NCI-H2107 (cell line): ENCODE measurements around the gene PAQR6.

ENCODE experiments used
- DNase-seq: peaks from one replicate; lab custom pipeline; 2025; lab: John Stamatoyannopoulos, UW

The PAQR6 gene, protein sequence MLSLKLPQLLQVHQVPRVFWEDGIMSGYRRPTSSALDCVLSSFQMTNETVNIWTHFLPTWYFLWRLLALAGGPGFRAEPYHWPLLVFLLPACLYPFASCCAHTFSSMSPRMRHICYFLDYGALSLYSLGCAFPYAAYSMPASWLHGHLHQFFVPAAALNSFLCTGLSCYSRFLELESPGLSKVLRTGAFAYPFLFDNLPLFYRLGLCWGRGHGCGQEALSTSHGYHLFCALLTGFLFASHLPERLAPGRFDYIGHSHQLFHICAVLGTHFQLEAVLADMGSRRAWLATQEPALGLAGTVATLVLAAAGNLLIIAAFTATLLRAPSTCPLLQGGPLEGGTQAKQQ

DNA sequence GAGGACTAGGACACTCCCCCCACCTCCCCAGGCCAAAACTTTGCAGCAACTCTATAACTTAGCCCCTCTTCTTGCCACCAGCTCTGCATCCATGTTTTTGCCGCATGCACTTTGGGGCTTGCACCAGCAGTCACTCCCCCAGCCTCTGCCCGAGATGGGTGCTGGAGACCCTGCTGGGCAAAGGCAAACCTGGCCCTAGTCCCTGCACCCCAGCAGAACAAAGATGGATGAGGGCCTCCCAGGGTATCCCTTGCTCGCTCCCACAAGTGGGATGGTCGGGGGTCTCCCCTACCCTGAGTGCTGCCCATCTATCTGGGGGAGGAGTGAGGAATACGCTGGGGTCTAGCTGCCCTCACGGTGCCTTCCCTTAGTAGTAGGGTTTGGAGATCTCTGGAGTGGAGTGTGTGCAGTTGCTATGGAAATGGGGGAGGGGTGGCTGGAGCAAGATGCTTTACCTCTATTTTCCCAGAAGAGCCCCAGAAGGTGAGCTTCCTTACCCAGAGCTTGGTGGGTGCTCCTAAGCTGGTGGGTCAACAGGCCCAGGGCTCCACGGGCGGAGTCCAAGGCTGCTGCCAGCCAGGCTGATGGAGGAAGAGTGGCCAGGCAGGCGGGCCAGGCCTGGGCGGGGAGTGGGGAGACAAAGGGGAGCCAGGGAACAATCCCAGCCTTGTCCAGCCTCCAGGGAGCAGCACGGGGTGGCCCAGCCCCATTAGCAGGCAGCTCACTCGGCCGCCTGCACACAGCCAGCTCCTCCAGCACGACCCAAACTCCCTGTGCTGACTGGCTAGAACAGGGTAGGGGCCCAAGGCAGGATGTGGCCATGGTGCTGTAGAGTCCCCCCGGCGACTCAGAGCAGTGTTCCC is at the start of gene PAQR6:
Gene PAQR6 (minus strand): TSS at position 597 of the 863 bp plus-strand sequence. CDS start 1,325 bp downstream, outside the sequence.
- DNase-seq = no peak

GRCh38 chr1:156295391-156295947 is 47.6 kb upstream of the PAQR6 start, which contains the start of gene GLMP:
Gene GLMP (minus strand): TSS chr1:156295679. CDS start chr1:156295645, 34 bp downstream.
- no peak for DNase-seq

DNA sequence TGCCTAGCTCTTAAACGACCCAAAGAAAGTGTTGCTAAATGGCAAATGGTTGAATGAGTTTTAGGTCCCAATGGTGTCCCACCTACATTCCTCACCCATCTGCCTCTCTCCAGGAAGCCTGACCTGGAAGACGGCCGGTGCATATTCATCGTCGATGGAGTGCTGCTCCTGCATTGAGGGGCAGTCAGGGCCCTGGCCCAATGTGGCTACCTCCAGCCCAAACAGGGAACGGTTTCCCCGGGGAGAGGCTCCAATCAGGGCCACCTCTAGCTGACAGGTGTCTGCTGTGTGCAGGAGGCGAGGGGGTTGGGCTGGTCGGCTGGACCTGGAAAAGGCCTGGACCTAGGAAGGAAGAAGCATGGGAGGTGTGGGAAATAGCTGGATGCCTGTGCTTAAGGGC is 46.0 kb upstream of the PAQR6 start:
- no peak for DNase-seq

DNA sequence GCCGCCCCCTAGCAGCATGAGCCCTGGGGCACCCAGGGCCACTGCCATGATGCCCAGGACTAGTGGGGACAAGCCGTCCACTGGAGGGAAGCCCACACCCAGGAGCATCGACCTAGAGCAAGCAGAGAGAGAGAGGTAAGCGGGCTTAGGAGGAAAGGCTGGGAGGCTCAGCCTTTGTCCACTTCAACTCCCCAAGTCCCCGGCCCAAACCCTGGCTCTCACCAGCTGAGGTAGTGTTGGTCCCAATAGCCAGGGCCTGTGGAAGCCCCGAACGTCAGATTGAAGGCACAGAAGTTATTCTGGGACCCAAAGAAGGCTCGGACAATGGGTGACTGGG is 45.2 kb upstream of the PAQR6 start:
- DNase-seq = no peak

DNA sequence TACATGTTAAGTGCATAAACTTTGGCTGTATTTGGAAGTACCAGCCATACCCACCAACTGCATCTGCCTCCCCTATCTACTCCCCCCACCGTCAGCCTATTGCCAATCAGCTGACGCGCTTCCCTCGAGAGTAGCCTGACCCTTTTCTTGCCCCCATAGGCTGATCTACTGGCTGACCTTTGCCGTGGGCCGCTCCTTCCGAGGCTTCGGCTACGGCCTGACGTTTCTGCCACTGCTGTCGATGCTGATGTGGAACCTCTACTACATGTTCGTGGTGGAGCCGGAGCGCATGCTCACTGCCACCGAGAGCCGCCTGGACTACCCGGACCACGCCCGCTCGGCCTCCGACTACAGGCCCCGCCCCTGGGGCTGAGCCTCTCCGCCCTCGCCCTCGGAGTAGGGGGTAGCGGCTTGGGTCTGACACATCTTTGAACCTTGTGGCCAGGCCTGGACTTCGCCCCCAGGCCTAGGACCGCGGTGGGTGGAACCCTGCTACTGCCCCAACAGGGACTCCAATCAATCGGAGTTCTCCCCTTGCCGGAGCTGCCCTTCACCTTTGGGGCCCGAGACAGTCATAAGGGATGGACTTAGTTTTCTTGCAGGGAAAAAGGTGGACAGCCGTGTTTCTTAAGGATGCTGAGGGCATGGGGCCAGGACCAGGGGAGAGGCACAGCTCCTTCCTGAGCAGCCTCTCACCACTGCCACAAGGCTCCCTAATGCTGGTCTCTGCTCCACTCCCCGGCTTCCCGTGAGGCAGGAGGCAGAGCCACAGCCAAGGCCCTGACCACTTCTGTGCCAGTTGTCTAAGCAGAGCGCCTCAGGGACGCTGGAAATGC is 43.6 kb upstream of the PAQR6 start:
- DNase-seq = no peak

GRCh38 chr1:156289857-156290256 is 42.0 kb upstream of the PAQR6 start:
- no peak for DNase-seq

- DNase-seq = no peak
These were observed 38.2 kb upstream of the PAQR6 start for GRCh38 chr1:156286061-156286460.

GRCh38 chr1:156285437-156285836 is 37.6 kb upstream of the PAQR6 start:
- DNase-seq = no peak

DNA sequence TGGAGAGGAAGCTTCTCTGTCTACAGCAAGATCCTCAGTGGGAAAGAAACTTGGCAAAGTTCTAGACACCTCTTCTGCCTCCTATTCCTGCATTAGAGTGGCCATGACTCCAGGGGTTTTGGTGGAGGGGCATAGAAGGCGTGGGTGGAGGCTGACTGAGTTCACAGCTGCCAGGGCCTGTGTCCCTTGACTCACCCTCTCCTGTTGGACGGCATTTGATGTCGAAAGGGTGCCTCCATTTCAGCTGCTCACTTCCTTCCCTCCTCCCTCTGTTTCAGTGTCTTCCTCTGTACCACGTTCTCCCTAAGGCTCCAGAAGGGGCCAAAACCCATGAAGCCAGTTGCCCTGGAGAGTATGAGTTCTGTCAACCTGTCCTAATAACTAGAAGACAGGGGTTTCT is 36.9 kb upstream of the PAQR6 start:
- no peak for DNase-seq

DNA sequence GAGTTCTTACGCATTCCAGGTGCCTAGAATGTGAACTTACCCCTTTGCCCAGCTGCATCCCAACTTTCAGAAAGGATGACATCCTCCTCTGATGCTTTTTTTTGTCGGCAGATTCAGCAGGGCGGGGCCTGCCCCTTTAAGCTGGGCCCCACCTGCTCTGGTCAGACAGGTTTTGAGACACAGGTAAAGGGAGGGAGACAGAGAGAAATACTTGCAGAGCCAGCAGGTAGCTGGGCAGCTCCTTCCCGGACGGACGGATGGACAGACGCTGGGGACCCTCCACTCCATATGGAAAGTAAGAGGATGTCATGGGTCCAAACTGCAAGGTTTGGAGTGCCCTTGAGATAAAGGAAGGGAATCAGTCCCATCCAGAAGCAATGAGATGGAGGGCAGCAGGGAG is 36.3 kb upstream of the PAQR6 start, which contains the start of gene TMEM79:
Gene TMEM79 (plus strand): TSS at position 214 of the 400 bp plus-strand sequence. CDS start 902 bp downstream, outside the sequence.
- DNase-seq = no peak

GRCh38 chr1:156283521-156283920 is 35.7 kb upstream of the PAQR6 start:
- no peak for DNase-seq

- DNase-seq = peak; percentile 97
These were observed 34.8 kb upstream of the PAQR6 start, which contains the start of gene SMG5 for GRCh38 chr1:156282479-156283222. Gene SMG5 (minus strand): TSS chr1:156282825. CDS start chr1:156282680, 145 bp downstream.

- DNase-seq = no peak
These were observed 34.0 kb upstream of the PAQR6 start for GRCh38 chr1:156281693-156282478.

- no peak for DNase-seq
These were observed 33.4 kb upstream of the PAQR6 start for GRCh38 chr1:156281281-156281680.

GRCh38 chr1:156279837-156280236 is 32.0 kb upstream of the PAQR6 start:
- no peak for DNase-seq

GRCh38 chr1:156276966-156277381 is 29.1 kb upstream of the PAQR6 start:
- no peak for DNase-seq

GRCh38 chr1:156276532-156276931 is 28.7 kb upstream of the PAQR6 start:
- DNase-seq = no peak

DNA sequence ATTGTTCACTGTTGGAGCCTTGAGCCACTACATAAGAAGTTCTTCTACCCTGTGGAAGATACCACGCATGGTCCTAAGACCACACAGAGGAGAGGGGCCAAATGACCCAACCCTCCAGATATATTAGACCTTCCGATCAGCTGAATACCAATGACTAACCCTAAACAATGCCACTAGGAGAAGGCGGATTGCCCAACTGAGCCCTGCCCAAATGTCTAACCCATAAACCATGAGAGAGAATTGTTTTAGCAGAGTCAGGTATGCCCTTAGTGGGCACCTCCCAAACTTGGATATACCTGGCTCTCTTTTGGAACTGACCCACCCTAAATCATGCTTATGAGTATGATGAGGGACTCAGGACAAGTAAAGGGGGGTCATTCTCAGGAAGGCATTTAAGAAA is 22.5 kb upstream of the PAQR6 start:
- no peak for DNase-seq

DNA sequence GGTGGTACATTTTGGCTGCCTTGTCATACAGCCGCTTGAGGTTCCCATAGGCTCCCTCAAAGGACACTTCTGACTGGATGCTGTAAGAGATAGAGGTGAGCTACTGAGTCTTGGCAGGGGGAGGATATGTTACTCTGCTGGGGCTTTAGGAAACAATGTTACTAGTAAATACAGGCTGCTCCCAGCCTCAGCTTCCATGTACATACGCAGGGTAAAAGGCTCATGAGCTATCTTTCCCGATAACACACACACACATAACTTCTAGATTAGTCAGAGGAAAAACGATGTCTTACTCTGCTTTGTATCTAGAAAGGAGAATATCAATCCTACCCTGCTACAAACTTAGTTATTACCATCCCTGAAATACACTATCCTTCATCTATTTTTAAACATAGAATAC is 20.5 kb upstream of the PAQR6 start:
- no peak for DNase-seq

DNA sequence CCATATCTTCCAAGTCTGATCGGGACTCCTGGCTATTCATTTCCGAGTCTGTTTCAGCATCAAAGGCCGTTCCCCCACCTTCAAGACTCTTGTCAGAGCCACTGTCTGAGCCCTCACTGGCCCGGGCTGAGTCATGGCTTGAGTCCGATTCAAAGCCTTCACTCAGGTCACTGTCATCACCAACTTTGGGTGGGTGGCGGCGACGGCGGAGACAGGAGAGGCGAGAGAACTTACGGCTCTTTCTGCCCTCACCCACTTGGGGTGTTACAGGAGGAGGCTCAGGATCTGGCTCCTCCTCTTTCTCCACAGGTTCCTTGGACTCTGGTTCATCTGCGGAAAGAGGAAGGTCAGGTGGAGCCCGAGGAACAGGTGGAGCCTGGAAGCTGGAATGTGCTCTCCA is 18.2 kb upstream of the PAQR6 start:
- no peak for DNase-seq
